HepG2 (cell line): ENCODE measurements around the gene OR4E2. TPM values are rescaled to one million over a fixed set of nuclear protein-coding genes. Genes with fewer than 3 reads are reported as not detected.

Source experiments
- ATAC-seq: fragments of 200-7000 bp; cut with Tn5 transposase; 3 replicates; pipeline ENCODE4 v1.9.1; 2020; ENCODE audit warnings: mild to moderate bottlenecking, moderate library complexity
- BruUV-seq: library from RNA; stranded (reverse); fragments of 400-500 nt; replicated peaks from 2 replicates; lab custom pipeline; 2021; lab: Mats Ljungman, UMichigan
- CTCF ChIA-PET: fragments of 300-600 bp; formaldehyde crosslinking; extraction: SDS; loops from one replicate; lab custom pipeline; 2021; ENCODE audit warnings: low total read pairs, inconsistent platforms, low intra/inter-chr PET ratio; lab: Yijun Ruan, JAX
- POLR2A ChIA-PET: fragments of 350-600 bp; sonication (Branson Sonifier 250); formaldehyde crosslinking; loops from one replicate; lab custom pipeline; 2020; ENCODE audit warnings: antibody characterized with exemption, inconsistent platforms; lab: Yijun Ruan, JAX
- DNase-seq: peaks from one replicate; pipeline ENCODE4 v3.0.0-alpha.2; 2015; ENCODE audit warnings: low spot score
- FAIRE-seq: peaks from 3 replicates; lab custom pipeline; 2011; peaks lifted over from hg19 to GRCh38; lab: Jason Lieb, UNC
- H2AFZ ChIP-seq: one replicate; pipeline ENCODE4 v1.6.1; 2011; ENCODE audit warnings: low read length, inconsistent platforms
- H3K27ac ChIP-seq: fragments of 300-600 bp; 3 replicates; pipeline ENCODE4 v1.8.0; 2011; ENCODE audit warnings: mixed run types, mild to moderate bottlenecking, mixed read lengths, low read length, inconsistent platforms; ENCODE audit not compliant: insufficient read depth; ENCODE audit errors: extremely low read length
- H3K27me3 ChIP-seq, 2 experiments: fragments of 200-600 bp in 1 of 2; 2 replicates in 1 of 2; 3 replicates in 1 of 2; pipeline versions ENCODE4 v1.6.0 to v1.8.0; 2011; ENCODE audit warnings: low read length in 2 of 2, mild to moderate bottlenecking in 2 of 2, moderate library complexity in 2 of 2, inconsistent platforms in 1 of 2; ENCODE audit not compliant: insufficient read depth in 2 of 2, control insufficient read depth in 1 of 2
- H3K36me3 ChIP-seq, 2 experiments: fragments of 200-600 bp in 1 of 2; replicated peaks in 1 of 2; 2 replicates in 1 of 2; 3 replicates in 1 of 2; pipeline versions ENCODE4 v1.5.1 to v1.8.0; 2011; ENCODE audit warnings: low read length in 2 of 2, inconsistent platforms in 1 of 2; ENCODE audit not compliant: insufficient read depth in 2 of 2, control insufficient read depth in 1 of 2
- H3K4me1 ChIP-seq: 2 replicates; pipeline ENCODE4 v1.5.1; 2012; ENCODE audit warnings: low read length, inconsistent platforms; ENCODE audit not compliant: insufficient read depth
- H3K4me2 ChIP-seq: 2 replicates; pipeline ENCODE4 v1.6.0; 2011; ENCODE audit warnings: low read depth, low read length, inconsistent platforms
- H3K4me3 ChIP-seq, 3 experiments: fragments of 200-600 bp in 1 of 3; sonication (generic), shearing (Covaris generic) in 1 of 3; replicated peaks in 1 of 3; 2 replicates each; pipeline ENCODE4 v1.5.1; 2011 to 2016; ENCODE audit warnings: low read length in 3 of 3, inconsistent platforms in 2 of 3, low read depth in 2 of 3, mild to moderate bottlenecking in 2 of 3, control low read depth in 1 of 3, mixed read lengths in 1 of 3; ENCODE audit not compliant: insufficient read depth in 1 of 3
- H3K79me2 ChIP-seq: one replicate; pipeline ENCODE4 v1.6.1; 2011; ENCODE audit warnings: low read length, inconsistent platforms; ENCODE audit not compliant: insufficient read depth
- H3K9ac ChIP-seq: 2 replicates; pipeline ENCODE4 v1.6.0; 2011; ENCODE audit warnings: mild to moderate bottlenecking, low read depth, low read length, inconsistent platforms; ENCODE audit not compliant: insufficient read depth
- H3K9me3 ChIP-seq: 2 replicates; pipeline ENCODE4 v1.5.1; 2012; ENCODE audit warnings: mild to moderate bottlenecking, low read length
- H4K20me1 ChIP-seq: 2 replicates; pipeline ENCODE4 v1.6.0; 2011; ENCODE audit warnings: inconsistent platforms, mild to moderate bottlenecking, low read length, moderate library complexity; ENCODE audit not compliant: insufficient read depth
- KDM5B ChIP-seq: sonication (generic); formaldehyde crosslinking; IDR thresholded peaks from 2 replicates; pipeline ENCODE4 v1.4.0; 2020; ENCODE audit warnings: missing genetic modification reagents, mild to moderate bottlenecking, borderline replicate concordance
- PAXIP1 ChIP-seq: sonication (generic); formaldehyde crosslinking; conservative IDR thresholded peaks from 2 replicates; pipeline ENCODE4 v1.4.0; 2020; ENCODE audit warnings: mild to moderate bottlenecking, missing genetic modification reagents, moderate library complexity
- ZNF276 ChIP-seq: sonication (generic); formaldehyde crosslinking; IDR thresholded peaks from 2 replicates; pipeline ENCODE4 v1.4.0; 2020; ENCODE audit warnings: mild to moderate bottlenecking, low read depth, missing genetic modification reagents
- ZNF292 ChIP-seq: sonication (generic); formaldehyde crosslinking; IDR thresholded peaks from 2 replicates; pipeline ENCODE4 v1.8.1; 2022; ENCODE audit warnings: mild to moderate bottlenecking, low read depth, missing genetic modification reagents, borderline replicate concordance
- in situ Hi-C: cut with HindIII; loops from 2 replicates; pipeline ENCODE4 v1.10.0; 2017; ENCODE audit warnings: low pct_unique_long_range_greater_than_20kb; ENCODE audit not compliant: extremely low pct_ligation_motif_present
- intact Hi-C: fragments of 100-400 bp; cut with micrococcal nuclease; formaldehyde crosslinking; loops from one replicate; pipeline ENCODE4 v1.10.0; 2022; ENCODE audit not compliant: unreplicated experiment
- polyA plus RNA-seq, 8 experiments: library from polyadenylated mRNA; depleted of rRNA in 3 of 8; stranded (reverse) in 7 of 8; unstranded in 1 of 8; fragments of >200 nt; fragmentation: Illumina TruSeq in 4 of 8; extraction: Trizol in 4 of 8; gene quantifications; 2 replicates each; pipeline versions ENCODE4 v1.2.1 to v1.2.3, GENCODE V29; 2011 to 2016; ENCODE audit warnings: low read depth in 4 of 8, missing spikeins in 1 of 8, mixed read lengths in 1 of 8; ENCODE audit not compliant: insufficient read depth in 1 of 8
- total RNA-seq, 5 experiments: library from RNA; depleted of rRNA; stranded (reverse); fragments of >200 nt; fragmentation: Illumina TruSeq; extraction: Trizol; gene quantifications; 2 replicates each; pipeline ENCODE4 v1.2.3, GENCODE V29; 2016; ENCODE audit warnings: low read depth in 1 of 5

The OR4E2 gene
- total and polyA plus RNA-seq, 2 of the 13 experiments (the other 11 are each of a cell fraction or from before 2014, with no cell fraction given): not detected

GRCh38 chr14:21647380-21647779 lies 6.3 kb upstream of the OR4E2 start:
- intact Hi-C loops: no loop called here
- in situ Hi-C loops: no loop called here
- DNase-seq (no peak), FAIRE-seq (no peak), ATAC-seq (no peak)
- CTCF ChIA-PET: no interaction called here
- POLR2A ChIA-PET: no interaction called here
- H3K4me2 ChIP-seq: no peak overlapping the region
- no peaks in the 10 kb centered on the region for H3K79me2 ChIP-seq
- H3K9me3 ChIP-seq: no peaks in the 10 kb centered on the region
- H3K4me3 ChIP-seq: no peak overlapping the region
- H2AFZ ChIP-seq: no peak overlapping the region
- TF ChIP-seq KDM5B: no peak
- TF ChIP-seq ZNF292 (CRISPR knock-in tag): no peak
- TF ChIP-seq PAXIP1 (CRISPR knock-in tag): no peak
- TF ChIP-seq ZNF276 (CRISPR knock-in tag): no peak
- BruUV-seq: no TSS peak
- no peaks in the 10 kb centered on the region for H3K4me1 ChIP-seq
- peaks cover 0 to 4% of the 10 kb centered on the region in 2 experiments; a peak in 2 of 5 replicates for H3K27me3 ChIP-seq
- H3K36me3 ChIP-seq: no peaks in the 10 kb centered on the region
- no peak overlapping the region for H3K9ac ChIP-seq
- no peaks in the 10 kb centered on the region for H4K20me1 ChIP-seq
- no peak overlapping the region for H3K27ac ChIP-seq
